Activated effector memory CD4-positive, alpha-beta T cell treated with Interleukin-2 at 50 U/mL for 16 hours (primary cell): ENCODE data around the gene PAQR8.
A peak's percentile ranks its signal among the peaks of the same experiment; 100 is the strongest.
"Not testable (repeated sequence)": the region's sequence is repeated elsewhere in the genome, so short reads cannot be mapped to it uniquely, and the experiment has no call there.

Experiments
- DNase-seq: peaks from one replicate; pipeline ENCODE4 v3.0.0-alpha.2; 2020

The PAQR8 gene

GRCh38 chr6:52415917-52416628 lies 54.1 kb downstream of the PAQR8 start:
- DNase-seq = no peak

- DNase-seq = no peak
Measured at GRCh38 chr6:52416629-52417151, 54.7 kb downstream of the PAQR8 start.

- DNase-seq = no peak
Measured at GRCh38 chr6:52417675-52418111, 55.7 kb downstream of the PAQR8 start.

- DNase-seq = no peak
Measured at GRCh38 chr6:52418606-52419005, 56.7 kb downstream of the PAQR8 start.

GRCh38 chr6:52419809-52420667 lies 58.1 kb downstream of the PAQR8 start, which contains the start of gene EFHC1:
EFHC1 (plus strand) TSS chr6:52420342; CDS start chr6:52420411, 69 bp downstream.
- DNase-seq = peak; percentile 95

- DNase-seq = no peak
Measured at GRCh38 chr6:52420668-52421358, 58.9 kb downstream of the PAQR8 start.

GRCh38 chr6:52422156-52422555 lies 60.2 kb downstream of the PAQR8 start:
- DNase-seq = no peak

GRCh38 chr6:52423448-52423847 lies 61.5 kb downstream of the PAQR8 start:
- DNase-seq = no peak

- DNase-seq = no peak
Measured at GRCh38 chr6:52423971-52424381, 62.0 kb downstream of the PAQR8 start.

- no peak for DNase-seq
Measured at GRCh38 chr6:52424513-52424912, 62.6 kb downstream of the PAQR8 start.

GRCh38 chr6:52426667-52427066 lies 64.7 kb downstream of the PAQR8 start:
- DNase-seq = no peak

- not testable (repeated sequence) for DNase-seq
Measured at GRCh38 chr6:52433294-52433693, 71.3 kb downstream of the PAQR8 start.

- DNase-seq = no peak
Measured at GRCh38 chr6:52435345-52435744, 73.4 kb downstream of the PAQR8 start.

- no peak for DNase-seq
Measured at GRCh38 chr6:52438926-52439325, 77.0 kb downstream of the PAQR8 start.

- DNase-seq = no peak
Measured at GRCh38 chr6:52454556-52454955, 92.6 kb downstream of the PAQR8 start.

- no peak for DNase-seq
Measured at GRCh38 chr6:52457096-52457495, 95.1 kb downstream of the PAQR8 start.
